ENCODE measurements around the gene ALOXE3.

Gene ALOXE3

GRCh38 chr17:8048236-8048635 is 70.1 kb downstream of the ALOXE3 start:
- no peak for DNase-seq (ENCODE audit: low read depth)

GRCh38 chr17:8047769-8048110 is 70.6 kb downstream of the ALOXE3 start:
- DNase-seq (ENCODE audit: low read depth), result no peak

- no peak for DNase-seq (ENCODE audit: low read depth)
Observed at GRCh38 chr17:8046929-8047768, 71.2 kb downstream of the ALOXE3 start.

GRCh38 chr17:8046306-8046928 is 71.9 kb downstream of the ALOXE3 start:
- DNase-seq (ENCODE audit: low read depth), result no peak

All from stimulated activated CD8-positive, alpha-beta memory T cell treated with anti-CD3 and anti-CD28 coated beads, Interleukin-12 subunit alpha, Interleukin-12 subunit beta, amount 100 ng/mL, for 1 hour (primary cell).